T-cell (primary cell): Measurements from ENCODE around the gene TEPSIN. TPM values are rescaled to one million over a fixed set of nuclear protein-coding genes. Genes with fewer than 3 reads are reported as not detected.

ENCODE experiments used
- ATAC-seq, 4 experiments: fragments of 200-7000 bp in 3 of 4; fragments of 150-1000 bp in 1 of 4; cut with Tn5 transposase; replicated peaks in 1 of 4; 1 replicate in 3 of 4; 2 replicates in 1 of 4; pipeline ENCODE4 v1.10.0; 2021; ENCODE audit warnings: moderate library complexity in 3 of 4, mild to moderate bottlenecking in 2 of 4, moderate number of reproducible peaks in 1 of 4
- CTCF ChIA-PET, 2 donors: fragments of 300-600 bp; sonication (Branson Sonifier 250); formaldehyde crosslinking; loops; one replicate each; lab custom pipeline; 2022; ENCODE audit warnings: antibody characterized with exemption in 2 of 2; lab: Charles Lee
- POLR2A ChIA-PET, 2 donors: fragments of 300-600 bp; sonication (Branson Sonifier 250); formaldehyde crosslinking; loops; one replicate each; lab custom pipeline; 2022; ENCODE audit warnings: antibody characterized with exemption in 2 of 2; lab: Charles Lee
- DNase-seq, 35 experiments: peaks; one replicate each; pipeline versions ENCODE4 v3.0.0 to v3.0.0-alpha.2; 2013 to 2023
- H3K27ac ChIP-seq: one replicate; pipeline ENCODE4 v1.5.1; 2013; ENCODE audit warnings: low read length
- H3K27me3 ChIP-seq, 2 experiments: replicated peaks in 1 of 2; 1 replicate in 1 of 2; 2 replicates in 1 of 2; pipeline versions ENCODE4 v1.6.1 to v1.7.0; 2013; ENCODE audit warnings: low read length in 1 of 2, mixed read lengths in 1 of 2; ENCODE audit not compliant: control insufficient read depth in 2 of 2, insufficient read depth in 2 of 2; ENCODE audit errors: extremely low read depth in 1 of 2
- H3K36me3 ChIP-seq, 2 donors: 1 replicate in 1 of 2; 2 replicates in 1 of 2; pipeline versions ENCODE4 v1.6.1 to v1.7.0; 2013; ENCODE audit warnings: low read length in 1 of 2; ENCODE audit not compliant: control insufficient read depth in 2 of 2, insufficient read depth in 1 of 2; ENCODE audit errors: extremely low read depth in 1 of 2
- H3K4me1 ChIP-seq, 2 experiments: 1 replicate in 1 of 2; 2 replicates in 1 of 2; pipeline versions ENCODE4 v1.6.1 to v1.7.0; 2013; ENCODE audit warnings: low read length in 2 of 2, mixed read lengths in 1 of 2; ENCODE audit not compliant: insufficient read depth in 2 of 2, control insufficient read depth in 1 of 2; ENCODE audit errors: extremely low read depth in 1 of 2
- H3K4me3 ChIP-seq, 2 donors: 1 replicate in 1 of 2; 2 replicates in 1 of 2; pipeline versions ENCODE4 v1.5.1 to v1.7.0; 2013; ENCODE audit warnings: mild to moderate bottlenecking in 2 of 2, low read length in 1 of 2, moderate library complexity in 1 of 2; ENCODE audit not compliant: control insufficient read depth in 1 of 2; ENCODE audit errors: extremely low read depth in 1 of 2
- H3K9me3 ChIP-seq: 2 replicates; pipeline ENCODE4 v1.7.0; 2013
- H3K27ac Mint-ChIP-seq, 2 donors: one replicate each; pipeline ENCODE4 v1.8.0; 2020 to 2021; ENCODE audit warnings: mild to moderate bottlenecking in 2 of 2, mixed read lengths in 2 of 2
- H3K27me3 Mint-ChIP-seq, 2 donors: one replicate each; pipeline ENCODE4 v1.8.0; 2021 to 2022; ENCODE audit warnings: mixed read lengths in 2 of 2
- H3K36me3 Mint-ChIP-seq: one replicate; pipeline ENCODE4 v1.8.0; 2021; ENCODE audit warnings: mixed read lengths
- H3K4me1 Mint-ChIP-seq, 3 donors: one replicate each; pipeline ENCODE4 v1.8.0; 2020 to 2022; ENCODE audit warnings: mixed read lengths in 3 of 3, mild to moderate bottlenecking in 1 of 3
- H3K4me3 Mint-ChIP-seq, 3 donors: one replicate each; pipeline ENCODE4 v1.8.0; 2020 to 2022; ENCODE audit warnings: mild to moderate bottlenecking in 3 of 3, mixed read lengths in 3 of 3, moderate library complexity in 3 of 3
- H3K9me3 Mint-ChIP-seq, 3 donors: one replicate each; pipeline ENCODE4 v1.8.0; 2020 to 2022; ENCODE audit warnings: mixed read lengths in 3 of 3
- WGBS: methylation state at CpG from one replicate; pipeline ENCODE4 v1.1.5; 2013; ENCODE audit warnings: missing lambda C conversion rate; ENCODE audit not compliant: insufficient coverage; 5-methylcytosine and 5-hydroxymethylcytosine counted together
- total RNA-seq, 35 experiments: library from RNA in 6 of 35; stranded (reverse) in 6 of 35; fragments of 120-200 nt in 1 of 35; gene quantifications; one replicate each; pipeline versions ENCODE4 v1.2.1 to v1.2.4 and lab custom pipeline; 2013 to 2026

Gene TEPSIN
- total RNA-seq, 5 donors from 2014 or later (not counting 1 experiment from before 2014, with no cell fraction given), result 73.8 to 169 (median 161) TPM

GRCh38 chr17:81182596-81182995 lies 56.3 kb downstream of the TEPSIN start:
- Histone ChIP-seq H3K27ac (no peak overlapping the region), H3K4me3 (no peak overlapping the region), H3K4me1 (no peaks in the 10 kb centered on the region), H3K27me3 (peaks cover 0 to 36% of the 10 kb centered on the region in 2 experiments), H3K9me3 (no peaks in the 10 kb centered on the region), H3K36me3 (no peaks in the 10 kb centered on the region)
- Mint-ChIP-seq H3K27ac (no peak overlapping the region), H3K4me3 (no peak overlapping the region), H3K9me3 (no peaks in the 10 kb centered on the region), H3K4me1 (no peaks in the 10 kb centered on the region), H3K36me3 (no peaks in the 10 kb centered on the region), H3K27me3 (peaks cover 0 to 4% of the 10 kb centered on the region in 2 donors)
- ATAC-seq, result no peak
- whole genome bisulfite sequencing, result 87% methylated on average over 4 of the region's 5 CpGs
- no peak for DNase-seq
- ChIA-PET POLR2A (no interaction called here), CTCF (no interaction called here)

GRCh38 chr17:81181811-81182185 lies 57.1 kb downstream of the TEPSIN start:
- ChIA-PET POLR2A (no interaction called here), CTCF (no interaction called here)
- Mint-ChIP-seq H3K27ac (no peak overlapping the region), H3K36me3 (no peaks in the 10 kb centered on the region), H3K9me3 (no peaks in the 10 kb centered on the region), H3K4me1 (no peaks in the 10 kb centered on the region), H3K4me3 (no peak overlapping the region), H3K27me3 (peaks cover 0 to 4% of the 10 kb centered on the region in 2 donors)
- Histone ChIP-seq H3K27me3 (peaks cover 0 to 36% of the 10 kb centered on the region in 2 experiments), H3K27ac (no peak overlapping the region), H3K4me1 (no peaks in the 10 kb centered on the region), H3K9me3 (no peaks in the 10 kb centered on the region), H3K36me3 (no peaks in the 10 kb centered on the region), H3K4me3 (no peak overlapping the region)
- 83% methylated on average over 7 of the region's 19 CpGs for WGBS
- ATAC-seq (no peak), DNase-seq (no peak)

- Histone ChIP-seq H3K27ac (no peak overlapping the region), H3K4me1 (no peaks in the 10 kb centered on the region), H3K9me3 (no peaks in the 10 kb centered on the region), H3K4me3 (no peak overlapping the region), H3K36me3 (no peaks in the 10 kb centered on the region), H3K27me3 (peaks cover 0 to 36% of the 10 kb centered on the region in 2 experiments)
- Mint-ChIP-seq H3K9me3 (no peaks in the 10 kb centered on the region), H3K27ac (no peak overlapping the region), H3K27me3 (peaks cover 0 to 4% of the 10 kb centered on the region in 2 donors), H3K4me3 (no peak overlapping the region), H3K4me1 (no peaks in the 10 kb centered on the region), H3K36me3 (no peaks in the 10 kb centered on the region)
- ChIA-PET POLR2A (no interaction called here), CTCF (no interaction called here)
- DNase-seq (no peak), ATAC-seq (no peak)
- WGBS, result 90% methylated on average over 46 of the region's 49 CpGs
Measured at GRCh38 chr17:81180836-81181810, 57.7 kb downstream of the TEPSIN start.

- ChIA-PET CTCF (no interaction called here), POLR2A (no interaction called here)
- H3K27ac ChIP-seq, result no peak overlapping the region
- Mint-ChIP-seq H3K27ac (no peak overlapping the region), H3K4me3 (no peak overlapping the region), H3K9me3 (no peaks in the 10 kb centered on the region), H3K27me3 (peaks cover 0 to 4% of the 10 kb centered on the region in 2 donors), H3K36me3 (no peaks in the 10 kb centered on the region), H3K4me1 (no peaks in the 10 kb centered on the region)
- 80% methylated on average over 3 of the region's 12 CpGs for WGBS
- H3K36me3 ChIP-seq, result no peaks in the 10 kb centered on the region
- no peak overlapping the region for H3K4me3 ChIP-seq
- H3K27me3 ChIP-seq, result peaks cover 0 to 36% of the 10 kb centered on the region in 2 experiments
- no peaks in the 10 kb centered on the region for H3K9me3 ChIP-seq
- no peaks in the 10 kb centered on the region for H3K4me1 ChIP-seq
- ATAC-seq (no peak), DNase-seq (no peak)
Measured at GRCh38 chr17:81179861-81180260, 59.0 kb downstream of the TEPSIN start.

- DNase-seq (no peak), ATAC-seq (no peak)
- Mint-ChIP-seq H3K4me3 (no peak overlapping the region), H3K9me3 (no peaks in the 10 kb centered on the region), H3K36me3 (no peaks in the 10 kb centered on the region), H3K4me1 (no peaks in the 10 kb centered on the region), H3K27ac (no peak overlapping the region), H3K27me3 (peaks cover 0 to 4% of the 10 kb centered on the region in 2 donors)
- H3K9me3 ChIP-seq, result no peaks in the 10 kb centered on the region
- POLR2A ChIA-PET, result no interaction called here
- peaks cover 0 to 36% of the 10 kb centered on the region in 2 experiments for H3K27me3 ChIP-seq
- no peak overlapping the region for H3K4me3 ChIP-seq
- H3K4me1 ChIP-seq, result no peaks in the 10 kb centered on the region
- 73% methylated on average over 5 of the region's 9 CpGs for WGBS
- no peak overlapping the region for H3K27ac ChIP-seq
- CTCF ChIA-PET, result no interaction called here
- no peaks in the 10 kb centered on the region for H3K36me3 ChIP-seq
Measured at GRCh38 chr17:81179220-81179619, 59.6 kb downstream of the TEPSIN start.
